Measurements from ENCODE around the gene BDNF. TPM values are rescaled to one million over a fixed set of nuclear protein-coding genes. Genes with fewer than 3 reads are reported as not detected.
"Not testable (repeated sequence)": the region's sequence is repeated elsewhere in the genome, so short reads cannot be mapped to it uniquely, and the experiment has no call there.

BDNF gene
- polyA plus RNA-seq, 1 donor (not counting 4 experiments of a cell fraction or from before 2014, with no cell fraction given), result 0.35 TPM

DNA sequence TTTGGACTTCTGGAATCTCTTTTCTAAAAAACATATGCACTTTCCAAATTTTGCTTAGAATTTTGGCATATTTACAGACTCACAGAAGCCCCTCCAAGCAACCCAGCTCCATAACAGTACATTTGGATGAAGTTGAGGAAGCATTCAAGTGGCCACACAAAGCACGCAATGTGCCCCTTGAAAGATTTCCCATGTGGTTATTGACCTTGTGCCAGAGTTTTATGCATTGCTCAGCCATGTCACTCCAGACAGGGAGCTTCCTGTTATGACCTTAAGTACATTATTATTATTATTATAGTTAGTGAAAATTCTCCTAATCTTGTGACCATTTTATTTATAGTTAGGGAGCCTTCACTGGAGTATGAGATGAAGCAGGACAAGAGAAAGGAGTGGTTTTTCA, 35.0 kb upstream of the BDNF start:
- DNase-seq (ENCODE audit: low read depth, low spot score), result no peak
- no peak for FAIRE-seq
- Histone ChIP-seq H2AFZ (ENCODE audit: control insufficient read depth, low read length) (no peak overlapping the region), H4K20me1 (ENCODE audit: control insufficient read depth, extremely low read depth, insufficient read depth, low read length) (no peaks in the 10 kb centered on the region), H3K4me1 (ENCODE audit: control insufficient read depth, extremely low read depth, insufficient read depth, low read length) (no peaks in the 10 kb centered on the region), H3K4me2 (ENCODE audit: control insufficient read depth, extremely low read depth, insufficient read depth, low read depth, low read length) (no peak overlapping the region), H3K9me3 (ENCODE audit: control insufficient read depth, low read depth, low read length) (no peaks in the 10 kb centered on the region), H3K9me1 (ENCODE audit: control insufficient read depth, extremely low read depth, insufficient read depth, low read length) (no peaks in the 10 kb centered on the region), H3K27me3 (ENCODE audit: control insufficient read depth, extremely low read depth, insufficient read depth, low read length) (no peaks in the 10 kb centered on the region), H3K9ac (ENCODE audit: control insufficient read depth, extremely low read depth, insufficient read depth, low read length) (no peak overlapping the region), H3K4me3 (ENCODE audit: control insufficient read depth in 2 of 3, extremely low read depth in 1 of 3, insufficient read depth in 2 of 3, low read depth in 1 of 3, low read length in 3 of 3) (no peak overlapping the region), H3K79me2 (ENCODE audit: control insufficient read depth, insufficient read depth, low read length) (no peaks in the 10 kb centered on the region), H3K27ac (ENCODE audit: control insufficient read depth, insufficient read depth, low read length) (no peak overlapping the region), H3K36me3 (ENCODE audit: control insufficient read depth in 2 of 2, extremely low read depth in 1 of 2, insufficient read depth in 2 of 2, low read length in 2 of 2) (no peaks in the 10 kb centered on the region)
- dilution Hi-C loops (cut with MboI; ENCODE audit: extremely low pct_ligation_motif_present, low sequenced_read_pairs), result no loop called here
- TF ChIP-seq EZH2 (IDR thresholded peaks at IDR 0.05; ENCODE audit: low read length) (no peak), CTCF (optimal IDR thresholded peaks at IDR 0.05 in 1 of 3, IDR thresholded peaks at IDR 0.05 in 1 of 3, conservative IDR thresholded peaks at IDR 0.05 in 1 of 3; ENCODE audit: extremely low read depth in 1 of 3, insufficient read depth in 2 of 3, low read length in 3 of 3) (no peak)

DNA sequence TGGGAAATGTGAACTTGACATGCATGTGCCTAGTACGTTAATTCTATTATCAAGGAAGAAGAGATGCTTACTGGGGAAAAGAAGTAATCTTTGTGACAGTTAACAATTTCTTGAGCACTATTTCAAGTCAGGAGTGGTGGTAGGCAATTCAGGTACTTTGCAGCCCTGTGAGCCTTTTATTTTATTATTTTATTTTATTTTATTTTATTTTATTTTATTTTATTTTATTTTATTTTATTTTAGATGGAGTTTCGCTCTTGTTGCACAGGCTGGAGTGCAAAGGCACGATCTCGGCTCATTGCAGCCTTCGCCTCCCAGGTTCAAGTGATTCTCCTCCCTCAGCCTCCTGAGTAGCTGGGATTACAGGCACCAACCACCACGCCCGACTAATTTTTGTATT, 31.5 kb upstream of the BDNF start:
- H2AFZ ChIP-seq (ENCODE audit: control insufficient read depth, low read length); H3K4me1 ChIP-seq (ENCODE audit: control insufficient read depth, extremely low read depth, insufficient read depth, low read length); H4K20me1 ChIP-seq (ENCODE audit: control insufficient read depth, extremely low read depth, insufficient read depth, low read length); H3K79me2 ChIP-seq (ENCODE audit: control insufficient read depth, insufficient read depth, low read length); H3K9me3 ChIP-seq (ENCODE audit: control insufficient read depth, low read depth, low read length); H3K27me3 ChIP-seq (ENCODE audit: control insufficient read depth, extremely low read depth, insufficient read depth, low read length); dilution Hi-C loops (cut with MboI; ENCODE audit: extremely low pct_ligation_motif_present, low sequenced_read_pairs); H3K36me3 ChIP-seq (ENCODE audit: control insufficient read depth in 2 of 2, extremely low read depth in 1 of 2, insufficient read depth in 2 of 2, low read length in 2 of 2); H3K9ac ChIP-seq (ENCODE audit: control insufficient read depth, extremely low read depth, insufficient read depth, low read length); FAIRE-seq; DNase-seq (ENCODE audit: low read depth, low spot score); H3K4me2 ChIP-seq (ENCODE audit: control insufficient read depth, extremely low read depth, insufficient read depth, low read depth, low read length); H3K4me3 ChIP-seq (ENCODE audit: control insufficient read depth in 2 of 3, extremely low read depth in 1 of 3, insufficient read depth in 2 of 3, low read depth in 1 of 3, low read length in 3 of 3); H3K27ac ChIP-seq (ENCODE audit: control insufficient read depth, insufficient read depth, low read length); H3K9me1 ChIP-seq (ENCODE audit: control insufficient read depth, extremely low read depth, insufficient read depth, low read length): not testable (repeated sequence)

GRCh38 chr11:27726981-27727380, 26.7 kb upstream of the BDNF start:
- TF ChIP-seq CTCF (optimal IDR thresholded peaks at IDR 0.05 in 1 of 3, IDR thresholded peaks at IDR 0.05 in 1 of 3, conservative IDR thresholded peaks at IDR 0.05 in 1 of 3; ENCODE audit: extremely low read depth in 1 of 3, insufficient read depth in 2 of 3, low read length in 3 of 3) (no peak), EZH2 (IDR thresholded peaks at IDR 0.05; ENCODE audit: low read length) (no peak)
- H3K27me3 ChIP-seq (ENCODE audit: control insufficient read depth, extremely low read depth, insufficient read depth, low read length), result peaks cover 17% of the 10 kb centered on the region
- no peaks in the 10 kb centered on the region for H3K9me3 ChIP-seq (ENCODE audit: control insufficient read depth, low read depth, low read length)
- no peaks in the 10 kb centered on the region for H3K36me3 ChIP-seq (ENCODE audit: control insufficient read depth in 2 of 2, extremely low read depth in 1 of 2, insufficient read depth in 2 of 2, low read length in 2 of 2)
- no peak overlapping the region for H2AFZ ChIP-seq (ENCODE audit: control insufficient read depth, low read length)
- dilution Hi-C loops (cut with MboI; ENCODE audit: extremely low pct_ligation_motif_present, low sequenced_read_pairs), result no loop called here
- no peaks in the 10 kb centered on the region for H3K9me1 ChIP-seq (ENCODE audit: control insufficient read depth, extremely low read depth, insufficient read depth, low read length)
- H4K20me1 ChIP-seq (ENCODE audit: control insufficient read depth, extremely low read depth, insufficient read depth, low read length), result no peaks in the 10 kb centered on the region
- H3K4me3 ChIP-seq (ENCODE audit: control insufficient read depth in 2 of 3, extremely low read depth in 1 of 3, insufficient read depth in 2 of 3, low read depth in 1 of 3, low read length in 3 of 3), result no peak overlapping the region
- no peak overlapping the region for H3K9ac ChIP-seq (ENCODE audit: control insufficient read depth, extremely low read depth, insufficient read depth, low read length)
- H3K4me2 ChIP-seq (ENCODE audit: control insufficient read depth, extremely low read depth, insufficient read depth, low read depth, low read length), result no peak overlapping the region
- H3K4me1 ChIP-seq (ENCODE audit: control insufficient read depth, extremely low read depth, insufficient read depth, low read length), result peaks cover 5% of the 10 kb centered on the region
- FAIRE-seq (no peak), DNase-seq (ENCODE audit: low read depth, low spot score) (no peak)
- no peak overlapping the region for H3K27ac ChIP-seq (ENCODE audit: control insufficient read depth, insufficient read depth, low read length)
- H3K79me2 ChIP-seq (ENCODE audit: control insufficient read depth, insufficient read depth, low read length), result no peaks in the 10 kb centered on the region
